Ovary (tissue), 9 donors: ENCODE measurements around the gene DSG3. TPM values are rescaled to one million over a fixed set of nuclear protein-coding genes. Genes with fewer than 3 reads are reported as not detected.

ENCODE experiments used
- DNase-seq, 5 donors: peaks; one replicate each; pipeline ENCODE4 v3.0.0-alpha.2; 2019 to 2020
- H3K27ac ChIP-seq, 2 donors: fragments of 200-600 bp; one replicate each; pipeline versions ENCODE4 v1.5.1 to v1.8.0; 2019 to 2022
- H3K27me3 ChIP-seq: fragments of 200-600 bp; one replicate; pipeline ENCODE4 v1.8.0; 2022
- H3K36me3 ChIP-seq: fragments of 200-600 bp; sonication (generic); one replicate; pipeline ENCODE4 v1.5.1; 2019
- H3K4me1 ChIP-seq: one replicate; pipeline ENCODE4 v1.8.1; 2013; ENCODE audit warnings: mild to moderate bottlenecking, moderate library complexity; ENCODE audit not compliant: insufficient read depth
- H3K4me3 ChIP-seq: fragments of 200-600 bp; sonication (generic); one replicate; pipeline ENCODE4 v1.5.1; 2017
- H3K9me3 ChIP-seq, 2 donors: fragments of 200-600 bp in 1 of 2; sonication (generic) in 1 of 2; one replicate each; pipeline versions ENCODE4 v1.5.1 to v1.8.1; 2013 to 2019; ENCODE audit warnings: mild to moderate bottlenecking in 1 of 2, moderate library complexity in 1 of 2
- EP300 ChIP-seq: sonication (generic); formaldehyde crosslinking; IDR thresholded peaks from one replicate; pipeline ENCODE4 v1.6.1; 2017; ENCODE audit warnings: antibody characterized with exemption
- POLR2A ChIP-seq: fragments of 450-650 bp; IDR thresholded peaks from one replicate; pipeline ENCODE4 v1.6.1; 2017; ENCODE audit warnings: antibody characterized with exemption, mild to moderate bottlenecking, moderate library complexity
- WGBS, 3 donors: extraction: QIAGEN DNeasy Blood & Tissue Kit in 1 of 3; methylation state at CpG; one replicate each; pipeline versions ENCODE4 v1.1.5 to v1.1.7; 2013 to 2017; 5-methylcytosine and 5-hydroxymethylcytosine counted together
- intact Hi-C, 4 donors: fragments of 100-400 bp; cut with DNase I; formaldehyde crosslinking; loops; one replicate each; pipeline versions ENCODE4 v1.11.0 to v1.15.1; 2022 to 2023
- polyA plus RNA-seq, 2 donors: library from polyadenylated mRNA; stranded (reverse); fragments of 200-250 nt in 1 of 2; fragments of 350-450 nt in 1 of 2; fragmentation: Illumina TruSeq in 1 of 2; extraction: RNeasy Lipid Tissue Mini Kit (QIAGEN cat#74804) in 1 of 2; gene quantifications; one replicate each; pipeline ENCODE4 v1.2.3, GENCODE V29; 2013 to 2014
- total RNA-seq, 7 donors: library from RNA; depleted of rRNA in 2 of 7; stranded (reverse); fragments of >200 nt in 2 of 7; fragmentation: NEBNext Ultra II Directional in 3 of 7; extraction: Animal tissue kit (Norgen Biotek cat#: 25700) in 3 of 7; gene quantifications; one replicate each; pipeline versions ENCODE4 v1.1.0 to v1.2.4, GENCODE V29; 2016 to 2023
- TF ChIP-seq, protein P1 (sequence below), 3 donors: fragments of 450-650 bp in 2 of 3; fragments of 200-600 bp in 1 of 3; IDR thresholded peaks; one replicate each; pipeline versions ENCODE4 v1.5.1 to v1.8.0; 2016 to 2022; ENCODE audit warnings: antibody characterized with exemption in 3 of 3, mild to moderate bottlenecking in 1 of 3
- donor health status: DM: no; HTN: no; CAD: no; lungs with moderate emphysema.
- donor health status: DM: no; HTN: no; CAD: no.
- donor health status: Bipolar disorder and iron deficiency.
- donor health status: DM: yes; HTN: yes; CAD: no.
- donor health status: DM: no; HTN: no; CAD: no.
- donor health status: DM: yes; HTN: yes; CAD: no.

The DSG3 gene
- total and polyA plus RNA-seq, 9 donors: under 0.01 to 0.05 (median 0.03) TPM; not detected in 6

DNA sequence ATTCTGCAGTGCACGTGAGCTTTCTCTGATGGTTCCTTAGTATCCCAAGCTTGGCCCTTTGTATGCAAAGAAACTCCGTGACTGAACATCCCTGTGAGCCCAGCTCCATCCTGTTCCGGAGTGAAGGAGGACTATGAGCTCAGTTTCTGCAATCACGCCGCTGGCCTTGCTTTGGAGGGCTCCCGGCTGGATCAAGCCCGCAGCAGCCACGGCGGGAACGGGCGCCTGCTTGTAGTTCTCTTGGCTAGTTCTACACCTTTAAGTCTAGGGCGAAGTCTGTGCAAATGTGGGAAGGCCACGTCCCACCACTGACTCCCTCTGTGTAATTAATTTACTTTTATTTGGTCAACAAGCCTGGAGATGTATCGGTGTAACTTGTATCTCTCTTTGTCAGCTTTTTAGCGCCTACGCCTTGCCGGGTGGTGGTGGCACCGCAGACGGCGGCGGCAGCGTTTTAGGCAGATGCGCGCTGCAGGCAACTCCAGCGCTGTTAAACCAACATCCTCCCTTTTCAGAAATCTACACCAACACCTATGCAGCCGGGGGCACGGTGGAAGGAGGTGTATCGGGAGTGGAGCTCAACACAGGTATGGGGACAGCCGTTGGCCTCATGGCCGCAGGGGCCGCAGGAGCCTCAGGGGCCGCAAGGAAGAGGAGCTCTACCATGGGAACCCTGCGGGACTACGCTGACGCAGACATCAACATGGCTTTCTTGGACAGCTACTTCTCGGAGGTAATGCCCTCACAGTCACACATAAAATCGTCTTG, 36.6 kb upstream of the DSG3 start:
- Histone ChIP-seq H3K27me3 (no peaks in the 10 kb centered on the region), H3K4me1 (no peaks in the 10 kb centered on the region), H3K9me3 (no peaks in the 10 kb centered on the region), H3K27ac (no peak overlapping the region), H3K36me3 (no peaks in the 10 kb centered on the region), H3K4me3 (no peak overlapping the region)
- intact Hi-C loops: no loop called here
- 62 to 71% (median 68%) methylated on average over 37 of the region's 37 CpGs for WGBS, 3 donors
- DNase-seq: no peak
- TF ChIP-seq EP300 (no peak), POLR2A (no peak)
- TF ChIP-seq, protein P1, sequence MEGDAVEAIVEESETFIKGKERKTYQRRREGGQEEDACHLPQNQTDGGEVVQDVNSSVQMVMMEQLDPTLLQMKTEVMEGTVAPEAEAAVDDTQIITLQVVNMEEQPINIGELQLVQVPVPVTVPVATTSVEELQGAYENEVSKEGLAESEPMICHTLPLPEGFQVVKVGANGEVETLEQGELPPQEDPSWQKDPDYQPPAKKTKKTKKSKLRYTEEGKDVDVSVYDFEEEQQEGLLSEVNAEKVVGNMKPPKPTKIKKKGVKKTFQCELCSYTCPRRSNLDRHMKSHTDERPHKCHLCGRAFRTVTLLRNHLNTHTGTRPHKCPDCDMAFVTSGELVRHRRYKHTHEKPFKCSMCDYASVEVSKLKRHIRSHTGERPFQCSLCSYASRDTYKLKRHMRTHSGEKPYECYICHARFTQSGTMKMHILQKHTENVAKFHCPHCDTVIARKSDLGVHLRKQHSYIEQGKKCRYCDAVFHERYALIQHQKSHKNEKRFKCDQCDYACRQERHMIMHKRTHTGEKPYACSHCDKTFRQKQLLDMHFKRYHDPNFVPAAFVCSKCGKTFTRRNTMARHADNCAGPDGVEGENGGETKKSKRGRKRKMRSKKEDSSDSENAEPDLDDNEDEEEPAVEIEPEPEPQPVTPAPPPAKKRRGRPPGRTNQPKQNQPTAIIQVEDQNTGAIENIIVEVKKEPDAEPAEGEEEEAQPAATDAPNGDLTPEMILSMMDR (IDR thresholded peaks at IDR 0.05): no peak

GRCh38 chr18:31413137-31413536, 34.4 kb upstream of the DSG3 start:
- Histone ChIP-seq H3K4me1 (no peaks in the 10 kb centered on the region), H3K27me3 (no peaks in the 10 kb centered on the region), H3K4me3 (no peak overlapping the region), H3K9me3 (no peaks in the 10 kb centered on the region), H3K36me3 (no peaks in the 10 kb centered on the region), H3K27ac (no peak overlapping the region)
- TF ChIP-seq, protein P1 (IDR thresholded peaks at IDR 0.05): no peak
- TF ChIP-seq POLR2A (no peak), EP300 (no peak)
- intact Hi-C loops: no loop called here
- no peak for DNase-seq
- WGBS, 3 donors: 92 to 95% (median 93%) methylated on average over 6 of the region's 6 CpGs

DNA sequence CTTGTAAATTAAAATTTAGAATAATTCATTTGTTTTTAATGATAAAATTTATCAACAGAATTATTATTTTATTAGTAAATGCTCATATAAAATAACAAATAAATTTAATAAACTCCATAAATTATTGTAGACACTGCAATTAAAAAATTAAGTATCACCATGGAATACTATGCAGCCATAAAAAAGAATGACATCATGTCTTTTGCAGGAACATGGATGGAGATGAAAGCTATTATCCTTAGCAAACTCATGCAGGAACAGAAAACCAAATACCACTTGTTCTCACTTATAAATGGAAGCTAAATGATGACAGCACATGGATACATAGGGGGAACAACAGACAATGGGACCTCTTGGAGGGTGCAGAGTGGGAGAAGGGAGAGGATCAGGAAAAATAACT, 29.7 kb upstream of the DSG3 start:
- no peak overlapping the region for H3K4me3 ChIP-seq
- no peaks in the 10 kb centered on the region for H3K9me3 ChIP-seq
- DNase-seq: no peak
- H3K27ac ChIP-seq: no peak overlapping the region
- no peaks in the 10 kb centered on the region for H3K4me1 ChIP-seq
- intact Hi-C loops: no loop called here
- no peaks in the 10 kb centered on the region for H3K27me3 ChIP-seq
- no peaks in the 10 kb centered on the region for H3K36me3 ChIP-seq
- TF ChIP-seq, protein P1 (IDR thresholded peaks at IDR 0.05): no peak
- TF ChIP-seq POLR2A (no peak), EP300 (no peak)

- TF ChIP-seq EP300 (no peak), POLR2A (no peak)
- TF ChIP-seq, protein P1 (IDR thresholded peaks at IDR 0.05): no peak
- H3K27me3 ChIP-seq: no peaks in the 10 kb centered on the region
- no peak overlapping the region for H3K27ac ChIP-seq
- no peak for DNase-seq
- H3K4me3 ChIP-seq: no peak overlapping the region
- H3K36me3 ChIP-seq: no peaks in the 10 kb centered on the region
- no peaks in the 10 kb centered on the region for H3K4me1 ChIP-seq
- 80 to 88% (median 84%) methylated on average over 7 of the region's 7 CpGs for WGBS, 3 donors
- H3K9me3 ChIP-seq: no peaks in the 10 kb centered on the region
- intact Hi-C loops: no loop called here
Measured at GRCh38 chr18:31419457-31419932, 28.0 kb upstream of the DSG3 start.
